HepG2 (cell line): ENCODE measurements around the gene SNRNP200. TPM values are rescaled to one million over a fixed set of nuclear protein-coding genes. Genes with fewer than 3 reads are reported as not detected.

Experiments
- CBX2 ChIP-seq, 2 experiments: fragments of 200-600 bp in 1 of 2; sonication (generic); formaldehyde crosslinking in 1 of 2; IDR thresholded peaks; 2 replicates each; pipeline versions ENCODE4 v1.7.0 to v1.8.1; 2018 to 2022; ENCODE audit warnings: low read depth in 2 of 2, low read length in 1 of 2, mild to moderate bottlenecking in 1 of 2, missing genetic modification reagents in 1 of 2
- CCDC6 ChIP-seq: sonication (generic); formaldehyde crosslinking; IDR thresholded peaks from 2 replicates; pipeline ENCODE4 v1.8.1; 2022; ENCODE audit warnings: mild to moderate bottlenecking, missing genetic modification reagents, moderate library complexity
- DNMT3B ChIP-seq: conservative IDR thresholded peaks from 2 replicates; pipeline ENCODE4 v1.6.1; 2016; ENCODE audit warnings: missing biosample characterization, control low read depth
- GABPA ChIP-seq, 2 experiments: IDR thresholded peaks; 2 replicates each; pipeline ENCODE4 v1.6.1; 2011 to 2016; ENCODE audit warnings: low read depth in 2 of 2, low read length in 1 of 2, missing biosample characterization in 1 of 2, missing genetic modification characterization in 1 of 2
- MAF1 ChIP-seq: sonication (generic); formaldehyde crosslinking; IDR thresholded peaks from 2 replicates; pipeline ENCODE4 v1.5.0; 2020; ENCODE audit warnings: missing genetic modification reagents, borderline replicate concordance
- MATR3 ChIP-seq: sonication (generic); formaldehyde crosslinking; IDR thresholded peaks from 2 replicates; pipeline ENCODE4 v1.4.0; 2020; ENCODE audit warnings: missing genetic modification reagents
- MTA1 ChIP-seq: sonication (generic); formaldehyde crosslinking; IDR thresholded peaks from 2 replicates; pipeline ENCODE4 v1.4.0; 2020; ENCODE audit warnings: missing genetic modification reagents, mild to moderate bottlenecking, borderline replicate concordance
- NFRKB ChIP-seq: fragments of 450-650 bp; IDR thresholded peaks from 2 replicates; pipeline ENCODE4 v1.6.1; 2017
- NONO ChIP-seq, 2 experiments: fragments of 450-650 bp in 1 of 2; sonication (generic) in 1 of 2; formaldehyde crosslinking in 1 of 2; IDR thresholded peaks in 1 of 2; conservative IDR thresholded peaks in 1 of 2; 2 replicates each; pipeline versions ENCODE4 v1.6.1 to v1.8.0; 2017 to 2022; ENCODE audit warnings: mild to moderate bottlenecking in 1 of 2, missing genetic modification reagents in 1 of 2, moderate library complexity in 1 of 2
- NR1H2 ChIP-seq: sonication (generic); formaldehyde crosslinking; IDR thresholded peaks from 2 replicates; pipeline ENCODE4 v1.8.1; 2022; ENCODE audit warnings: low read depth, missing genetic modification reagents, borderline replicate concordance
- PHF20 ChIP-seq: sonication (generic); formaldehyde crosslinking; IDR thresholded peaks from 2 replicates; pipeline ENCODE4 v1.5.0; 2020; ENCODE audit warnings: mild to moderate bottlenecking, missing genetic modification reagents
- SOX13 ChIP-seq, 3 experiments: fragments of 450-650 bp in 1 of 3; sonication (generic) in 1 of 3; formaldehyde crosslinking in 1 of 3; IDR thresholded peaks in 2 of 3; conservative IDR thresholded peaks in 1 of 3; 2 replicates each; pipeline versions ENCODE4 v1.5.0 to v1.6.1; 2016 to 2020; ENCODE audit warnings: antibody characterized with exemption in 1 of 3, mild to moderate bottlenecking in 1 of 3, missing compliant biosample characterization in 1 of 3, missing genetic modification reagents in 1 of 3, moderate library complexity in 1 of 3
- ZFP36L1 ChIP-seq: sonication (generic); formaldehyde crosslinking; IDR thresholded peaks from 2 replicates; pipeline ENCODE4 v1.8.0; 2022; ENCODE audit warnings: mild to moderate bottlenecking, missing genetic modification reagents, moderate library complexity
- ZNF441 ChIP-seq: sonication (generic); formaldehyde crosslinking; IDR thresholded peaks from 2 replicates; pipeline ENCODE4 v1.7.0; 2021; ENCODE audit warnings: missing genetic modification reagents, borderline replicate concordance
- ZNF777 ChIP-seq: sonication (generic); formaldehyde crosslinking; IDR thresholded peaks from 2 replicates; pipeline ENCODE4 v1.4.0; 2020; ENCODE audit warnings: missing genetic modification reagents
- polyA plus RNA-seq, 8 experiments: library from polyadenylated mRNA; depleted of rRNA in 3 of 8; stranded (reverse) in 7 of 8; unstranded in 1 of 8; fragments of >200 nt; fragmentation: Illumina TruSeq in 4 of 8; extraction: Trizol in 4 of 8; gene quantifications; 2 replicates each; pipeline versions ENCODE4 v1.2.1 to v1.2.3, GENCODE V29; 2011 to 2016; ENCODE audit warnings: low read depth in 4 of 8, missing spikeins in 1 of 8, mixed read lengths in 1 of 8; ENCODE audit not compliant: insufficient read depth in 1 of 8
- total RNA-seq, 5 experiments: library from RNA; depleted of rRNA; stranded (reverse); fragments of >200 nt; fragmentation: Illumina TruSeq; extraction: Trizol; gene quantifications; 2 replicates each; pipeline ENCODE4 v1.2.3, GENCODE V29; 2016; ENCODE audit warnings: low read depth in 1 of 5
- TF ChIP-seq, protein P1 (sequence below): sonication (generic); formaldehyde crosslinking; IDR thresholded peaks from 2 replicates; pipeline ENCODE4 v1.5.1; 2020; ENCODE audit warnings: missing genetic modification reagents, mild to moderate bottlenecking, borderline replicate concordance
- TF ChIP-seq, protein P2 (sequence below): sonication (generic); formaldehyde crosslinking; IDR thresholded peaks from 2 replicates; pipeline ENCODE4 v1.4.0; 2020; ENCODE audit warnings: missing genetic modification reagents
- TF ChIP-seq, protein P3 (sequence below): sonication (generic); formaldehyde crosslinking; IDR thresholded peaks from 2 replicates; pipeline ENCODE4 v1.4.0; 2020; ENCODE audit warnings: mild to moderate bottlenecking, missing genetic modification reagents
- TF ChIP-seq, protein P4 (sequence below), 2 experiments: IDR thresholded peaks; 2 replicates each; pipeline ENCODE4 v1.6.1; 2011 to 2012; ENCODE audit warnings: low read length in 2 of 2, borderline replicate concordance in 1 of 2, low read depth in 1 of 2, mild to moderate bottlenecking in 1 of 2, moderate library complexity in 1 of 2

The SNRNP200 gene
- total and polyA plus RNA-seq, 2 of the 13 experiments (the other 11 are each of a cell fraction or from before 2014, with no cell fraction given): 99.0 to 232 TPM

DNA sequence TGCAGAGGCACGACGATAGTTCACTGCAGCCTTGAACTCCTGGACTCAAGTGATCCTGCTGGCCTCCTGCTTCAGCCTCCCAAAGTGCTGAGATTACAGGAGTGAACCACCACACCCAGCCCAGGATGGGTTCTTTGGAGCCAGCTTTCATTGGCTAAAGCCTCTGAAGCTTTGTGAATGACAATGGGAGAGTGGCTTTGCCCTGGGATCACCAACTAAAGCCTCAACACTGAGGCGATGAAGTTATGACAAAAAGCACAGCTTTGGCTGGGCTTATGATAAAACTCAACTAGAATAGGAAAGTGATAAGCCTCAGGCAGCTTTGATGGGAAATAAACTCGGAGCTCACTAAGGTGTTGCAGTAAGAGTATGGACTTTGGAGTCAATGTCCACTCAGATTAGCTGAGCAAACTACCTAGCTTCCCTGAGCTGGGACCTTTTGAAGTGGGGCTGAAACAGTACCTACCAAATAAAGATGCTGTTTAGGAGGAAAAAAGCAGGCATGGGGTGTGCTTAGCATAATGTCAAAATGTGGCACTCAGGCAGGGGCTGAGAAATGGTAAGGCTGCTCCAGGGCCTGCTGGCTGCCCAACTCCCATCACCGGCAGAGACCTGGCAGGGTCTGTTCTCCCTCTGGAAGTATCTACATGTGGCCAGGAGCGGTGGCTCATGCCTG lies 43.9 kb downstream of the SNRNP200 start (continued):
- TF ChIP-seq, protein P1, sequence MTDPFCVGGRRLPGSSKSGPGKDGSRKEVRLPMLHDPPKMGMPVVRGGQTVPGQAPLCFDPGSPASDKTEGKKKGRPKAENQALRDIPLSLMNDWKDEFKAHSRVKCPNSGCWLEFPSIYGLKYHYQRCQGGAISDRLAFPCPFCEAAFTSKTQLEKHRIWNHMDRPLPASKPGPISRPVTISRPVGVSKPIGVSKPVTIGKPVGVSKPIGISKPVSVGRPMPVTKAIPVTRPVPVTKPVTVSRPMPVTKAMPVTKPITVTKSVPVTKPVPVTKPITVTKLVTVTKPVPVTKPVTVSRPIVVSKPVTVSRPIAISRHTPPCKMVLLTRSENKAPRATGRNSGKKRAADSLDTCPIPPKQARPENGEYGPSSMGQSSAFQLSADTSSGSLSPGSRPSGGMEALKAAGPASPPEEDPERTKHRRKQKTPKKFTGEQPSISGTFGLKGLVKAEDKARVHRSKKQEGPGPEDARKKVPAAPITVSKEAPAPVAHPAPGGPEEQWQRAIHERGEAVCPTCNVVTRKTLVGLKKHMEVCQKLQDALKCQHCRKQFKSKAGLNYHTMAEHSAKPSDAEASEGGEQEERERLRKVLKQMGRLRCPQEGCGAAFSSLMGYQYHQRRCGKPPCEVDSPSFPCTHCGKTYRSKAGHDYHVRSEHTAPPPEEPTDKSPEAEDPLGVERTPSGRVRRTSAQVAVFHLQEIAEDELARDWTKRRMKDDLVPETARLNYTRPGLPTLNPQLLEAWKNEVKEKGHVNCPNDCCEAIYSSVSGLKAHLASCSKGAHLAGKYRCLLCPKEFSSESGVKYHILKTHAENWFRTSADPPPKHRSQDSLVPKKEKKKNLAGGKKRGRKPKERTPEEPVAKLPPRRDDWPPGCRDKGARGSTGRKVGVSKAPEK (CRISPR knock-in tag): no peak
- no peak for TF ChIP-seq NONO (IDR thresholded peaks at IDR 0.05)
- no peak for TF ChIP-seq NONO (CRISPR knock-in tag; conservative IDR thresholded peaks at IDR 0.05)
- TF ChIP-seq DNMT3B (CRISPR knock-in tag): no peak
- no peak for TF ChIP-seq GABPA (IDR thresholded peaks at IDR 0.05; ENCODE audit: low read depth, low read length)
- 0 out of 2 replicates have a peak, but pooled peaks have one; percentile 20 for TF ChIP-seq GABPA (CRISPR knock-in tag; IDR thresholded peaks at IDR 0.05; ENCODE audit: low read depth)
- no peak for TF ChIP-seq CBX2 (IDR thresholded peaks at IDR 0.05; ENCODE audit: low read depth, low read length)
- TF ChIP-seq CBX2 (CRISPR knock-in tag; IDR thresholded peaks at IDR 0.05; ENCODE audit: low read depth): no peak
- TF ChIP-seq ZNF441 (CRISPR knock-in tag): no peak
- no peak for TF ChIP-seq ZNF777 (CRISPR knock-in tag)
- no peak for TF ChIP-seq ZFP36L1 (CRISPR knock-in tag)
- TF ChIP-seq, protein P2, sequence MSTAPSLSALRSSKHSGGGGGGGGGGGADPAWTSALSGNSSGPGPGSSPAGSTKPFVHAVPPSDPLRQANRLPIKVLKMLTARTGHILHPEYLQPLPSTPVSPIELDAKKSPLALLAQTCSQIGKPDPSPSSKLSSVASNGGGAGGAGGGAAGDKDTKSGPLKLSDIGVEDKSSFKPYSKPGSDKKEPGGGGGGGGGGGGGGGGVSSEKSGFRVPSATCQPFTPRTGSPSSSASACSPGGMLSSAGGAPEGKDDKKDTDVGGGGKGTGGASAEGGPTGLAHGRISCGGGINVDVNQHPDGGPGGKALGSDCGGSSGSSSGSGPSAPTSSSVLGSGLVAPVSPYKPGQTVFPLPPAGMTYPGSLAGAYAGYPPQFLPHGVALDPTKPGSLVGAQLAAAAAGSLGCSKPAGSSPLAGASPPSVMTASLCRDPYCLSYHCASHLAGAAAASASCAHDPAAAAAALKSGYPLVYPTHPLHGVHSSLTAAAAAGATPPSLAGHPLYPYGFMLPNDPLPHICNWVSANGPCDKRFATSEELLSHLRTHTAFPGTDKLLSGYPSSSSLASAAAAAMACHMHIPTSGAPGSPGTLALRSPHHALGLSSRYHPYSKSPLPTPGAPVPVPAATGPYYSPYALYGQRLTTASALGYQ (CRISPR knock-in tag): 0 out of 2 replicates have a peak, but pooled peaks have one; percentile 53
- TF ChIP-seq, protein P3, sequence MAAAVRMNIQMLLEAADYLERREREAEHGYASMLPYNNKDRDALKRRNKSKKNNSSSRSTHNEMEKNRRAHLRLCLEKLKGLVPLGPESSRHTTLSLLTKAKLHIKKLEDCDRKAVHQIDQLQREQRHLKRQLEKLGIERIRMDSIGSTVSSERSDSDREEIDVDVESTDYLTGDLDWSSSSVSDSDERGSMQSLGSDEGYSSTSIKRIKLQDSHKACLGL: no peak
- TF ChIP-seq CCDC6: 0 out of 2 replicates have a peak, but pooled peaks have one; percentile 48
- no peak for TF ChIP-seq MATR3
- TF ChIP-seq MTA1 (CRISPR knock-in tag): no peak; the same call in 1 of the 2 replicates
- no peak for TF ChIP-seq SOX13 (IDR thresholded peaks at IDR 0.05)
- TF ChIP-seq SOX13 (CRISPR knock-in tag; conservative IDR thresholded peaks at IDR 0.05 in 1 of 2, IDR thresholded peaks at IDR 0.05 in 1 of 2): peak in 1 of 2 experiments; percentile 62; a peak in 1 of 4 replicates
- TF ChIP-seq NR1H2: no peak
- TF ChIP-seq, protein P4, sequence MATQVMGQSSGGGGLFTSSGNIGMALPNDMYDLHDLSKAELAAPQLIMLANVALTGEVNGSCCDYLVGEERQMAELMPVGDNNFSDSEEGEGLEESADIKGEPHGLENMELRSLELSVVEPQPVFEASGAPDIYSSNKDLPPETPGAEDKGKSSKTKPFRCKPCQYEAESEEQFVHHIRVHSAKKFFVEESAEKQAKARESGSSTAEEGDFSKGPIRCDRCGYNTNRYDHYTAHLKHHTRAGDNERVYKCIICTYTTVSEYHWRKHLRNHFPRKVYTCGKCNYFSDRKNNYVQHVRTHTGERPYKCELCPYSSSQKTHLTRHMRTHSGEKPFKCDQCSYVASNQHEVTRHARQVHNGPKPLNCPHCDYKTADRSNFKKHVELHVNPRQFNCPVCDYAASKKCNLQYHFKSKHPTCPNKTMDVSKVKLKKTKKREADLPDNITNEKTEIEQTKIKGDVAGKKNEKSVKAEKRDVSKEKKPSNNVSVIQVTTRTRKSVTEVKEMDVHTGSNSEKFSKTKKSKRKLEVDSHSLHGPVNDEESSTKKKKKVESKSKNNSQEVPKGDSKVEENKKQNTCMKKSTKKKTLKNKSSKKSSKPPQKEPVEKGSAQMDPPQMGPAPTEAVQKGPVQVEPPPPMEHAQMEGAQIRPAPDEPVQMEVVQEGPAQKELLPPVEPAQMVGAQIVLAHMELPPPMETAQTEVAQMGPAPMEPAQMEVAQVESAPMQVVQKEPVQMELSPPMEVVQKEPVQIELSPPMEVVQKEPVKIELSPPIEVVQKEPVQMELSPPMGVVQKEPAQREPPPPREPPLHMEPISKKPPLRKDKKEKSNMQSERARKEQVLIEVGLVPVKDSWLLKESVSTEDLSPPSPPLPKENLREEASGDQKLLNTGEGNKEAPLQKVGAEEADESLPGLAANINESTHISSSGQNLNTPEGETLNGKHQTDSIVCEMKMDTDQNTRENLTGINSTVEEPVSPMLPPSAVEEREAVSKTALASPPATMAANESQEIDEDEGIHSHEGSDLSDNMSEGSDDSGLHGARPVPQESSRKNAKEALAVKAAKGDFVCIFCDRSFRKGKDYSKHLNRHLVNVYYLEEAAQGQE (IDR thresholded peaks at IDR 0.05; ENCODE audit: borderline replicate concordance in 1 of 2, low read depth in 1 of 2, low read length in 2 of 2): no peak
- TF ChIP-seq MAF1 (CRISPR knock-in tag): no peak
- no peak for TF ChIP-seq PHF20 (CRISPR knock-in tag)
- no peak for TF ChIP-seq NFRKB
